HG03571 (cell line): ENCODE measurements around the gene WNT10A.
"Not testable (repeated sequence)": the region's sequence is repeated elsewhere in the genome, so short reads cannot be mapped to it uniquely, and the experiment has no call there.

Experiments
- ATAC-seq: cut with Tn5 transposase; IDR thresholded peaks from one replicate; pipeline ENCODE4 v1.9.1; 2021; ENCODE audit not compliant: unreplicated experiment

The WNT10A gene

DNA sequence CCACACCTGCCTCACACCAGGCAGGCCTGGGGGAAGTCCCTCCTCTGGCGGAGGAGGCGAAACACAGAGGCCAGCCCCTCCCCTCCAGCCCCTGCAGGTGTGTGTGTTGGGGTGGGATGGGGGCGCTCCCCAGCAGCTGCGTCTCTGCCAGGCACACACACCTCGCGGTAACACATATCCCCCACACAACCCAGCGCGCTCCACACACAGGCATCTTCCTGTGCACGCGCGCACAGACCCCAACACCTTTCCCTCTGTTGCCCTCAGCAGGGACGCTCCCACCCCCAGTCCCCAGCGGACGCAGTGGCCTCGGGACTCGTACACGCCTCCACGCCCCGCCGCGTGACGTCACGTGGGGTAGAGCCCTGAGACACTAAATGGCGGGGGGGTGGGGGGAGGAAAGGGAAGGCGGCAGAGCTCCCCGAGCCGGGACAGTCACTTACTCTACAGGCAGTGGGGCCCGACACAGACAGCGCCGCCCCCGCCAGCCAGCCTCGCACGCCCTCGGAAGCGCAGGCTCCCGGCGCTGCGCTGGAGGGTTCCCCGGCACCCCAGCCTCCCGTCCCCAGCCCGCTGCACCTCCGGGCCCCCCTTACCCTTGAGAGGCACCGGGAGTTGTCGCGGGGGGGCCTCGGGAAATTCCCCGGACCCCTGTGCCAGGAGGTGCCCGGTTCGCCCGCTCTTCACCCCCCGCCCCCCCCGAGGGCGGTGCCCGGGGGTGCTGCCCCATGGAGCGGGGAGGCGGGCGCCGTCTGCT is at the start of gene WNT10A:
WNT10A (plus strand) TSS at position 751 of the 757 bp plus-strand sequence. CDS start 144 bp downstream, outside the sequence.
- peak; percentile 66 for ATAC-seq

DNA sequence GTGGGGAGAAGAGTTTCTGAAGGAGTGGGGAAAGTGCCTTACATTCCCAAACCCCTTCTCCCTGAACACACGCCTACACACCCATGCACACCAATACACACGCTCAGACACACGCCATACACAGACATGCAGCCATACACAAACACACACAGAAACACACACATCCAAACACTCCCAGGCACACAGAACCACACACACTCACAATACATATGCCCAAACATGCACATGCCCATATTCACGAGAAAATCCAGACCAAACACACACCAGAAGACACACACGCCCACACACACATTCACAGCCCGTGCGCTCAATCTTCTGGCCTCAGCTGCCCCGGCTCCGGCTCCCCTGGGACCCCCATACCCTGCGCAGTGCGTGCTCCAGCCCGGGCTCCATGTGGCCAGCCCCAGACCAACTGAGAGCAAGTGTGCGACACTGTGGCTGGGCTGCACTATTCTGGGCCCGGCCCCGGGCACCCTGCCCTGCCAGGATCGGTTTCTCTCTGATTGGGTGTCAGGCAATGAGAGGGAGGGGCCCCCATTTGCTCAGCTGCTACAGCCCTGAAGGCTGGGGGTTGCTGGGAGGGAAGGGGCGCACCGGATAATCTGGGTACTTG is 49.2 kb upstream of the WNT10A start, which contains the start of gene PRKAG3:
PRKAG3 (minus strand) TSS at position 426 of the 613 bp plus-strand sequence.
- ATAC-seq, result no peak

DNA sequence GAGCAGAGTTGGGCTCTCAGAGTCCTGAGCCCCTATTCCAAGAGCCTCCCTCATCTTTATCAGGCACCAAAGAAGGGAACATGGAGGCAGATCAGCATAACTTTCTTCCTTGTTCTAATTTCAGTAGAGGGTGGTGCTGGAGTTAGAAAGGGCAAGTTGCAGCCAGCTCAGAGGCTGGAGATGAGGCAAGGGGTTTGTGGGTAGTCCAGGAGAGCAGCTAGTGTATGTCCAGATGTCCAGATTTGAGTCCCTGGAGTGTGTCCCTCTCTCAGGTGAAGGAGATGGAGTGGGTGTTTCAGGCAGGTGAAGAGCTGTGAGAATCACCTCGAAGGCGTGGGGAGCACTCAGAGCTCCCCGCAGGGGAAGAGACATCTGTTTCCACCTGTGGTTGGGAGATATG is 48.6 kb upstream of the WNT10A start:
- no peak for ATAC-seq

DNA sequence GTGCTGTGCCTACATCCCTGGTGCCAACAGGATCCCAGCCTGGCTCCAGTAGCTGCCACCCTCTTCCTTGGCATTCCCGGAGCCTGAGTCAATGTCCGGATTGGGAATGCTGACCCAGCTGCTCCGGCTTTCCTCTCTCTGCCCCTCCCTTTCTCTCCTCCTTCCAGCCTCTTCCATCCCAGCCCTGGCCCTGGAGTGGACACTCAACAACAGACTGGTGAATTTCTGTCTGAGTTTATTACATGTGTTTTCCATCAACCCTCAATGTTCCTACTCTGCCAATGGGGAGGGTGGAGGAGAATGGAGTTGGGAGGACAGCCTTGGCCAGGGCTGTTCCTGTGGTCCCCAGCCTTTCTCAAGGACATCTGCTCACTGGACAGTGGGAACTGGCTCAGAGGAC is 48.1 kb upstream of the WNT10A start:
- ATAC-seq, result no peak

DNA sequence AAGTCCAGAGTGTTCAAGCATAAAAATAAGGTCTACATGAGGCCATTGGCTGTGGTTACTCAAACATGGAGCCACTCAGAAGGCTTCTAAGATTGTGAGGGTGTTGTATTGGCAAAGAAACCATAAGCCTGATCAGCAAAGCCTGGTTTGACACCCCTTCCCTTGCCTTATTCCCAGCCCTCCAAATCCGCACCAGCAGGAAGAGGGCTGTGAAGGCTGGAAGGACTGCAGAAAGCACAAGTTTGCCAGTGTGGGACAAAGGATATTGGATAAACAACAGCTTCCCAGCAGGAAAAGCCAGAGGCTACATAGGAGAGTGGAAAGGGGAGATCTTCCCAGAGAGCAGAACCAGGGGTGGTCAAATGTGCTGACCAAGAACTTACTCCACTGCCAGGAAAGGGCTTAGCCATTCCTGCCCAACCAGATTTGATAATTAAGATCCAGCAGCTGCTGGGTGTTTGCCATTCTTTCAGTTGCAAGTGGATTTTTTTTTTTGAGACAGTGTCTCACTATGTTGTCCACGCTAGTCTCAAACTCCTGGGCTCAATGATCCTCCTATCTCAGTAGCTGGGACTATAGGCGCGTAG is 47.5 kb upstream of the WNT10A start:
- ATAC-seq, result no peak

DNA sequence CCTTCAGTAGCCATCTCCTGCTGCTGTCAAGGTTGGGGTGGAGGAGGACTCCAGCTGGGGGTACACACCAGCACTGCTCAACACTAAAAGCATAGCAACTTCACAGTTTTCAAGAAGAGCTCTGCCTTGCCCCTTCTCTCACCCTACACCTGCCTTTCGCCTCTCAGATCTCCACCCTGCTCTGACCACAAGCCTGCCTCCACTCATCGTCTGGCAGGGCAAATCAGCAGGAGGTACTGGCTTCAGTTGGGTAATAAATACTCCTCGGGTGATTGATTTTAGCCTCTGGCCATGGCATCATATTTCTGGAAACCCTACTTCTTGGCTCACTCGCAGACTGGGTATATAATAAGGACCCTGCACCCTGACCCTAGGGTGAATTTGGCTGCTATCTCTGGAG is 46.0 kb upstream of the WNT10A start:
- ATAC-seq, result no peak

DNA sequence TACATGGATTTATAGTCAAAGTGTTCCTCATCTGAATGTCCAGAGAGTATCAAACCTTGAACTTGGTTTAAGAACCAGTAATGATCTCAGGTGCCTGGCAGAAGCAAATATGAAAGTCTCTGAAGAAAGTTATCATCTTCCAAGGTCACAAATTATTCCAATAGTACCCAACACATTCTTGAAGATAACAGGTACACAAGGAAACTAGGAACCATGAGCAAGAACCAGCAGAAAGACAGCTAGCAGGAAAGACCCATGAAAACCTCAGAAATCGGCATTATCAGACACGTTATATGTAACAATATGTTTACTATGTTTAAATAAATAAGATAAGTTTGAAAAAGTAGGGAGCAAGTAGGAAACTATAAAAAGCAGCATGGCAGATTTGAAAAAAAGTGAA is 43.2 kb upstream of the WNT10A start:
- no peak for ATAC-seq

DNA sequence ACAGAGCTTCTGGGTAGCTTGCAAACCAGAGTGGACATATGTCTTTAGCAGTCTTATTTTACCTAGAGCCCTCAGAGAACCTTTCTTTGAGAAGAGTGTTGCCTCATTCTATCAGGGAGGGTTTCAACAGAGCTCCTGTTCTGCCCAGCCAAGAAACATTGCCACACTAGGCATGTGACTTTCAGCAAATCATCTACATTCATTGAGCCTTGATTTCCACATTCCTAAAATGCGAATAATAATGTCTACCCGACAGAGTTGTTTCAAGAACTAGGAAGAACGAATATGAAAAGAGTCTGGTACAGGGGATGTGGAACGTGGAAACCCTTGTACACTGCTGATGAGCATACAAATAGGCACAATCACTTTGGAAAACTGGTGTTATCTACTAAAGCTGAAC is 41.2 kb upstream of the WNT10A start:
- no peak for ATAC-seq

DNA sequence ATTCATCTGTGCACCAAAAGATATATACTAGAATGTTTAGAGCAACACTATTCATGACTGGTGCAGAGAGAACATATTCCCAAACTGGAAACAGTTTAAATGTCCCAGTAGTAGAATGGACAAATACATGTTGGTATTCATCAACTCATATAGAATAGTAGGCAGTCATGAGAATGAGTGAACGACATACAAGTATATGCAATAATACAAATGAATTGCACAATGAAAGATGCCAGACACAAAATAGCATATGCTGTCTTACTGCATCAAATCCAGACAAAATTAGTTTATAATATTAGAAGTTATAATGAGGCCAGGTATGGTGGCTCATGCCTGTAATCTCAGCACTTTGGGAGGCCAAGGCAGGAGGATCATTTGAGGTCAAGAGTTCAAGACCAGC is 40.8 kb upstream of the WNT10A start:
- ATAC-seq, result no peak

DNA sequence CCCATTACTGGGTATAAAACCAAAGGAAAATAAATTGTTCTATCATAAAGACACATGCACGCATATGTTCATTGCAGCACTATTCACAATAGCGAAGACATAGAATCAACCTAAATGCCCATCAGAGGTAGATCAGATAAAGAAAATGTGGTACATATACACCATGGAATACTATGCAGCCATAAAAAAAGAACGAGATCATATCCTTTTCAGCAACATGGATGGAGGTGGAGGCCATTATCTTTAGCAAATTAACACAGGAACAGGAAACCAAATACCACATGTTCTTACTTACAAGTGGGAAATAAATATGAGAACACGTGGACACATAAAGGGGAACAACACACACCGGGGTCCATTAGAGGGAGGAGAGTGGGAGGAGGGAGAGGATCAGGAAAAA is 36.3 kb upstream of the WNT10A start:
- ATAC-seq, result not testable (repeated sequence)

DNA sequence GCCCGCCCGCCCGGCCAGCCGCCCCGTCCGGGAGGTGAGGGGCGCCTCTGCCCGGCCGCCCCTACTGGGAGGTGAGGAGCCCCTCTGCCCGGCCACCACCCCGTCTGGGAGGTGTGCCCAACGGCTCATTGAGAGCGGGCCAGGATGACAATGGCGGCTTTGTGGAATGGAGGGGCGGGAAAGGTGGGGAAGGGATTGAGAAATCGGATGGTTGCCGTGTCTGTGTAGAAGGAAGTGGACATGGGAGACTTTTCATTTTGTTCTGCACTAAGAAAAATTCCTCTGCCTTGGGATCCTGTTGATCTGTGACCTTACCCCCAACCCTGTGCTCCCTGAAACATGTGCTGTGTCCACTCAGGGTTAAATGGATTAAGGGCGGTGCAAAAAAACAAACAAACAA is 33.7 kb upstream of the WNT10A start:
- ATAC-seq, result not testable (repeated sequence)

DNA sequence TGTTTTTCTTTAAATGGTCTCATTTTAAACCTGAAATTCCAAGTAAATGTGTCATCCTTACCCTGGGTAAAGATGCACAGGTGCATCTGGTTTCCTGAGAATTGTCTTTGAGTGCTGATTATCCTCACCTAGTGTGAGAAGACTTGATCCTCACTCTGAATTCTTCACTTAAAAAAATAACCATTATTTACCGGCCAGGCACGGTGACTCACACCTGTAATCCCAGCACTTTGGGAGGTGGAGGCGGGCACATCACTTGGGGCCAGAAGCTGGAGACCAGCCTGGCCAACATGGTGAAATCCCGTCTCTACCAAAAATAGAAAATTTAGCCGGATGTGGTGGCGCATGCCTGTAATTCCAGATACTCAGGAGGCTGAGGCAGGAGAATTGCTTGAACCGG is 30.9 kb upstream of the WNT10A start:
- ATAC-seq, result no peak

DNA sequence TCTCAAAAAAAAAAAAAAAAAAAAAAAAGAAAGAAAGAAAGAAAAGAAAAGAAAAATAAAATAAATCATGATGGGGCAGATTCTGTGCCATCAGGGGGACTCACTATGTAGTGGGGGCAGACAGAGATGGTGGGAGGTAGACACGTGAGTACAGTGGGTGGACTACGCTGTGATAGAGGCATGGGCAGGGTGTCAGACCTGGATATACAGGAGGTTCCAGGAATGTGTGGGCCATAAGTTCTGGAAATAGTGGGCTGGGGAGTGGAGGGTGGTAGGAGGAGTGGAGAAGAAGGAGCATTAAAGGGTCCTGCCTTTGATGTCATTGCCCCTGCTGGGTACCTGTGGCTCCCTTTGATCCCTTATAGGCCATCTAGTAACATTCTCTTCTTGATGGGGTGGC is 29.9 kb upstream of the WNT10A start:
- no peak for ATAC-seq

DNA sequence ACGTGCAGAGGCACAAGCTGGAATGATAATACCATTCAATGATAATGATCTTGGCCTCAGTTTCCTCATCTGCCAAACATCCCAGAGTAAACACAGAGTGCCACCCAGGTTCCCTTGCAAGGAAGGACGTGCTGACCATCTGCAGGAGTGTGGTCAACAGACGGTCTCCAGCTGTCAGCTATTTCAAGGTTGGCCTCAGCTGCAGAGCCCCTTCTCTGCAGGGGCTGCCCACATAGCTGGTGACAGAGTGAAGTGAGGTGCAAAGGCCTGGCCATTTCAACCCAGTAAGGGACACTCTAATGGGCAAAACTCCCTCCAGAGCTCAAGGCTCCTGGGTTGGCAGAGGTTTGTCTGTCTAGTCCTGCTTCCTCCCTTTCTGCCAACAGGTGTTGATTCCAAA is 29.4 kb upstream of the WNT10A start:
- ATAC-seq, result no peak

DNA sequence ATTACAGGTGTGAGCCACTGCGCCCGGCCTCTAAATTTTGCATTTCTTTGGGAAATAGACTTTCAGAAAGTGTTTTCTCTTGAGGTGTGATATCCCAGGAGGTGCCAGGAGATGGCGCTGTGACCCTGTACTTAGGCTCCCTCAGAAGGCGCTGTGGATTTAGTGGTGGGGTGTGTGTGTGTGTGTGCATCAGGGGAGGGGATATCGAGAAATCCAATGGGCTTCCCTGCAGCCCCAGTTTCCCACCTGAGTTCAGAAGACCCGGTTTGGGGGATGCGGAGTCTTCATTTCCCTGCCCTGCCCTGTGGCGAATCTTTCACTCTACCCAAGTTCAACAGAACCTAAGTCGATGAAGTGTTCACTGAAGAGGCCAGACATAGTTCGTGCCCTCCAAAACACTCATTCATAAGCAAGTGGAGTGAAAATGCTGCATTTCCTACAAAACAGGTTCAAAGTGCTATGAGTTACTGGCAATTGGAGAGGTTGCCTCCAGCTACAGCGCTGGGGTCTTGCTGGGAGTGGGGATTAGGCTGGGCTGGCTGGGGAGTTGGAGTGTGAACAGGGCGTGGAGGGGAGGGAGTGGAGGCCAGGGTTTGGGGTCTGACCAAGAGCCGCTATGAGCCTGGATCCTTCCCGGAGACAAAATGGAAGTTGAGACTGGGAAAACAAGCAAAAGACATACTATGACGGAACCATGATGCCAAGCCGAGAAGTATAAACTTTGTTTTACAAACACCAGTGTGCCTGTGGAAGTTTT is 27.6 kb upstream of the WNT10A start:
- no peak for ATAC-seq

DNA sequence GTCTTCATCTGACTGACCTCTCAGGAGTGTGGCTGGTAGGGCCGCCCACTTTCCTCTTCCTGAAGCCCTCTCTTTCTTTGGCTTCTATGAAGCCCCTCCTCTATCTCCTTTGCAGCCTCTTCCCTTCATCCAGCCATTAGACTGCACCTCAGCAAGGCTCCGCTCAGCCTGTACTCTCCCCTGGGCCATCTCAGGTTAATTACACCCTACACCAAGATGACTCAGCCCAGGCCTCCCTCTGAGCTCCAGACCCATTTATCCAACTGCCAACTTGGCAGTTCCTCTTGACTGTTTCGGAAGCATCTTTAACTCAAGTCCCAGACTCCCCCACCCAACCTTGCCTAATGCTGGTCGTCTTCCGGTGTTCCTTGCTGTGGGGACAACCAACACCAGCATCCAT is 26.9 kb upstream of the WNT10A start:
- ATAC-seq, result no peak

DNA sequence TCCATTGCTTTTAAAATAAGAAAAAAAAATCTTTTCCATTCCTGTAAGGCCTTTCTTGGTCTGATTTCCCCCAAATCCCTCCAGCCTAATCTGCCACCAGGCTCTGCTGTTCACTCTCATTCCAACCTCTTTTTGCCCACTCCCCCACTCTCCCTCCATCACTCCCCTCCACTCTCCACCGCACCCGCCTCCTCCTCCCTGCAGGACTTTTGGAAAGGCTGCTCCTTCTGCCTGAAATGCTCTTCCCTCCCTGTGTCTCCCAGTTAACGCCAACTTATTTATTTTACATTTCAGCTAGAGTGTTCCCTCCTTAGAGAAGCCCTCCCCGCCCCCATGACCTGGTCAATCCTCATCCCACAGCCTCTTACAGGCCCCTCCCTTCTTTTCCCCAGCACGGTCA is 25.8 kb upstream of the WNT10A start:
- ATAC-seq, result no peak

DNA sequence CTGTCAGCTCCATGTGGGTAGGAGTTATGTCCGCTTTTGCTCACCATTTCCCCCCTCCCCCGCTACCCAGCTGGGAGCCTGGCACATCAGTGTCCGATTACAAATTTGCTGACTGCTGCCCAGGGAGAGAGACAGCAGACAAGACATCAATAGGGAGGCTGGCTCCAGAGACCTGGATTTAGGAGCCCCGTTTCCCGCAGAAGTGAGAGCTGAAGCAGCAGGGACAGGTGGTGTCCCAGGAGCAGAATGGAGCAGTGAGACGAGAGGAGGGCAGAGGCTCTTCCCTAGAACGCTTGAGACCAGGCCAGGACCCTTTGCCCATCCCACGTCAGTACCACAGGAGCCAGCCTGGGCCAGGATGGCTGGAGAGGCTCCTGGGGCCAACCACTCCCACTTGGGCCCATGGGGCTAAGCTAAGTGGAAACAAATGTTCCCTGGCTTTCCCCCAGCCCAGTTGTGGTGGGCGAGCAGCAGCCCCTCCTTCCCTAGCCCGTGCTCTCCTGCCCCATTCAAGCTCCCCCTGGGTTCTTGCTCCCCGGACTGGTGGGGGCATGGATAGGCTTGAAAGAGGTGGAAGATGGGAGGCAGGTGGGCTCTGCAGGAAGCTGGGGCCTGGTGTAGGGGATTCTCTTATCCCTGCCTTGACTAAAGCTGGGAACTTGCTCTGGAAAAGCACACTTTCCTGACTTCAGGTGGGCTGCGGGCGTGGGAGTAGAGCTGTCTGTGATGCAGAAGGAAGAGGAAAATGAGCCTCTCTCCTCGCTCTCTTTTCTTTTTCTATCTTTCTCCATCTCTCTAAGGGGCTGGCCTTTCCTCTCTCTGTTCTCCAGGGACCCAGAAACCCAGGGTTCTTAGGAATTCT is 25.1 kb upstream of the WNT10A start:
- ATAC-seq, result no peak

DNA sequence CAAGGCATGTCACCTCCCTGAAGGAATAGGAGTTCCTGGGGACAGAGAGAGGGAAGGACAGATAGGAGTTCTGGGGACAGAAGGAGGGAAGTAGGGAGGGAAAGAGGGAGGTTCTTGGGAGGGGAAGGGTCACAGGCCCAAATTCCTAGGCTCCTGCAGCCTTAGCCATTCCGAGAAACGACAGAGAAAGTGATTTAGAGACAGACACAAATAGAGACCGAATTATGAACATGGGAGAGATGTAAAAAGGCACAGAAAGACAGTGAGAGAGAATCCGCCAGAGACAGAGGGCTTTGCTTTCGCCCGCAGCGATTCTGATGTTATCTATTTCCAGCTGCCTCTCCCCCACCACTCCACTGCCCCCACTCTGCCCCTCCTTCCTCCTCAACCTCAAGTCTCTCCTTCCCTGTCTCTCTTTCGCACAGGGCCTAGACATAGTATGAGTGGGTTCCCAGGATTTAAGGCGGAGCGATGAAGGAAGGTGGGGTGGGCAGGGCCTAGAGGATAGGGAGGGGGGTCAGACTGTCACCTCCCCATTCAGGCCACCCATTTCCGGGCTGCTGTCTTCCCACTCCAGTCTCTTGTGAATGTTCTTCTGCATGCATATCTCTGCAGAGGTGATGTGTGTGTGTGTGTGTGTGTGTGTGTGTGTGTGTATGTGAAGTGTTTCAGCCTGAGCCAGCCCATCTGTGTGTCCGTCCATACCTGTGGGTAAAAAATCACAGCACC is 24.3 kb upstream of the WNT10A start:
- ATAC-seq, result no peak

DNA sequence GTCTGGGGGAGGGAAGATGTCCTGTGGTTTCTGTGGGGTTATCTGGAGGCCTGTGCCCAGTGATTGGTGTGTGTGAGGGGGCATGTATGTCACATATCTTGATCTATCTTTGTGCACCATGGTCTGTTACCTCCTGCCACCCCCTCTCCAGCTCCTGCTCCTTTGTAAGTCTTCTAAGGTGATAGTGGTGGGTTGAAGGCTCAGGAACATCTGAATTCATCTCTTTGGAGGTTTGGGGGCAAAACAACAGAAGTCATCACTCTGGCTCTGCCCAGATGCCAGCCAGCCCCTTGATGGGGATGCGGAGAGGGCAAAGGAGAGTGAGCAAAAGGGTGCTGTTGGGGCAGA is 23.8 kb upstream of the WNT10A start:
- ATAC-seq, result no peak
